Cerebellar nuclear complex (tissue), 1 donor: ENCODE results near the gene RAB31.

Experiments
- DNase-seq, 2 experiments: peaks; one replicate each; lab custom pipeline; 2025; lab: John Stamatoyannopoulos, UW

The RAB31 gene

GRCh38 chr18:9788860-9789259 lies 80.8 kb downstream of the RAB31 start:
- DNase-seq = no peak

- DNase-seq = no peak
These were observed 82.2 kb downstream of the RAB31 start for GRCh38 chr18:9790261-9790660.

- DNase-seq = no peak
These were observed 83.9 kb downstream of the RAB31 start for GRCh38 chr18:9791991-9792390.

- DNase-seq = no peak
These were observed 84.6 kb downstream of the RAB31 start for GRCh38 chr18:9792565-9793245.

- DNase-seq = no peak
These were observed 87.9 kb downstream of the RAB31 start for GRCh38 chr18:9796011-9796410.

DNA sequence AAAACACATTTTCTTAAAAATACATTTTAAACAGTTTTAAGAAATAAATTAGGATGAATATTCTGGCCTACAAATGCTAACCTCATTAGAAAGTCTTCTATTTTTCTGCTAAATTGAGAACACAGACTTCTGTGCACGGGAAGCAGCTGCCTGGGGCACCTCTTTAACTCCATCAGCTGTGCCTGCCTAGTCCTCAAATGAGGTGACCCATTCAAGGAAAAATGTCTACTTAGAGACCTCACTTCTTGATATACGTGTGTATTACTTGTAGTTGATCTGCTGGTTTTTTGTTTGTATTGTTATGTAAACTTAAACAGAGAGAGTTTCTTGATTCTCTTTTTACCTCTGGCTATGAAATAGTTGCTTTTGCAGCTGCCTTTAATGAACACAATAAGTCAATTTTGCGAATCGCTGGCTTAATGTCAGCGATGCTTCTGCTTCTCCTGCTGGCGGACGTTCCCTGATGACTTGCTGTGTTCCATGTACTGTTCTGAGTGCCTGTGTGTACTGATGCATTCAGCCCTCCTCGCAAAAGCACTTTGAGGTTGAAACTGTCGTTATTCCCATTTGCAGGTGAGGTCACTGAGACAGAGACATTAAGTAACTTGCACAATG lies 88.9 kb downstream of the RAB31 start:
- DNase-seq = no peak

DNA sequence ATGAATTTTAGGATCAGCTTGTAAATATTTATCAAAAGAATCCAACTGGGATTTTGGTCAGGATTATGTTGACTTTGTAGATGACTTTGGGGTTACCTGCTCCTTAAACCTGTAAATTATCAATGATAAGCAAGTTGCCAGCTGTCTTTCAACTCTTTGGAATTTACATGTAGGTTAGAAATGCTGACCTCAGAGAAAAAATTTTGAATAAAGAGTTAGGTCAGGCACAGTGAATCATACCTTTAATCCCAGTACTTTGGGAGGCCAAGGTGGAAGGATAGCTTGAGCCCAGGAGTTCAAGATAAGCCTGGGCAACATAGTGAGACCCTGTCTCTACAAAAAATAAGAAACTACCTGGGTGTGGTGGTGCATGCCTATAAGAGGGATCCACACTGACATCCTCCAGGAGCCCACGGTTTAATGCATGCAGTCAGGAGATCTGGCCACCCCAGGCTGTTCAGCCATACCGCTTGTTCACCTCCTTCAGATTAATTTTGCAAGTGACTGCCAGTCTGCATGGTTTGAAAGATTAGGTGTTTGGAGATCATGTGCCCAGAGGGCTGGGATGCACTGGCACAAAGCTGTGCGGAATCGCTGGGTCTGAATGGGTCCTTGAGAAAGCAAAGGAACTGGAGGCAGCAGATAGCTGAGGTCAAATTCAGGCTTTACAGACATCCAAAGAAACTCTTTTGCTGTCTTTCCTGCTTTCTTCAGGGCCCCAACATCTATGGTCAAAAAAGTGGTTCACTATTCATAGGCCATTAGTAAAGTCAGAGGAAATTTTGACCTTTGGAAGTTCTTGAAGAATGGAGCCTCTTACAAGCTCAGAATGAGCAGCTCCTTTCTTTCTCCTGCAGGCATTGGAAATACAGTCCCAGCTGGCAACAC lies 94.3 kb downstream of the RAB31 start:
- DNase-seq = no peak

- DNase-seq = no peak
These were observed 95.1 kb downstream of the RAB31 start for GRCh38 chr18:9803063-9803697.

DNA sequence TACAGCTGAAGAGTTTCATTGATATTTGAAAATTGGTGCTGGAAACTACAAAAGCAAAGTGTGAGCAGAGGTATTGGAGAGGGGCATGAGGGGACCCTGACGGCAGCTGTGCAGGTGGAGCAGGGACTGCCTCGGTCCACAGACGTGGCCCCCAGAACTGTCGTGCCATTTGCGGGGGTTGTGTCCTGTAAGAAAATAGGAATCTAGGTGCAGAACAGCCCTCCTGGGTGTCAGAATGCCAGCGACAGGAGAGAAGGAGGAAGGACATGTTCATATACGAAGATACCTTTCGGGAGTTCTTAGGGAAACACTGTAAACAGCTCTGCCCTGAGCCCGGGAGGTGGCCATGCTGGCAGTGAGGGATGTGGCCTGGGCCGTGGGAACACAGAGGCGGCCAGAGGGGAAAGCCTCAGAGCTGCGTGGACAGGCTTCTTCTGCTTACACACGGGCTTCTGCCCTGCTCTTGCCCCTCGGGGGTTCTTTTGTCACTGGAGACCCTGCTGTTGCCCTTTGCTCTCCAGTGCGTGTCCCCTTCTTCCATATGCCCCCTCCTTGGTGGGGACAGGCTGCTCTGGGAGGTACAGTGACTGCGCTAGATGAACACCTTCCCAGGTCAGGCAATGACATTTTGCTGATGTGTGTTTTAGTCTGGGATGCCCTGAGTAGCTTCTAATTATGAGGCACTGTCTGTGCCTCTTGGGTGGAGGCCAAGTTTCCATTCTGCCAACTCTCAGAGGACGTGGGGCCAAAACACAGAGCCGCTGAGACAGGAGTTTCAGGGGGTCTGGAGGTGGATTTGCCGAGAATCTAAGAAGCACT lies 95.8 kb downstream of the RAB31 start:
- no peak for DNase-seq

GRCh38 chr18:9804517-9805104 lies 96.5 kb downstream of the RAB31 start:
- no peak for DNase-seq

DNA sequence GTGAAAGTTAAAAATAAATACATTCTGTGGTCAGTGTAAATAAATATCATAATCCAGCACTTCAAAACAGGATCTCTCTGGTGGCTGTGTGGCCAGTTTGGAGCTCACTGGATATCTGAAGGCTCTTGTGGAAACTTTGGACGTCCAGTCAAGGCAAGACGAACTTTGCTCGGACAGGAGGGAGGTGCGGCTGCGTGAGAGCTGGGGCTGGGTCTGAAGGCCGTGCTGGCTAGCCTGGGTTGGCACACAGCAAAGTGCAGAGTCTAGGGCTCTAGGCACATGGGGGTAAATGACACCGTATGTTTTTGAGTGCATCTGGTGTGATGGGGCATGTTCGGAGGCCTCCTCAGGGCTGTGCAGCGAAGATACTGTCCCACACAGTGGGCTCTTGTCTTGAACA lies 98.8 kb downstream of the RAB31 start:
- no peak for DNase-seq

DNA sequence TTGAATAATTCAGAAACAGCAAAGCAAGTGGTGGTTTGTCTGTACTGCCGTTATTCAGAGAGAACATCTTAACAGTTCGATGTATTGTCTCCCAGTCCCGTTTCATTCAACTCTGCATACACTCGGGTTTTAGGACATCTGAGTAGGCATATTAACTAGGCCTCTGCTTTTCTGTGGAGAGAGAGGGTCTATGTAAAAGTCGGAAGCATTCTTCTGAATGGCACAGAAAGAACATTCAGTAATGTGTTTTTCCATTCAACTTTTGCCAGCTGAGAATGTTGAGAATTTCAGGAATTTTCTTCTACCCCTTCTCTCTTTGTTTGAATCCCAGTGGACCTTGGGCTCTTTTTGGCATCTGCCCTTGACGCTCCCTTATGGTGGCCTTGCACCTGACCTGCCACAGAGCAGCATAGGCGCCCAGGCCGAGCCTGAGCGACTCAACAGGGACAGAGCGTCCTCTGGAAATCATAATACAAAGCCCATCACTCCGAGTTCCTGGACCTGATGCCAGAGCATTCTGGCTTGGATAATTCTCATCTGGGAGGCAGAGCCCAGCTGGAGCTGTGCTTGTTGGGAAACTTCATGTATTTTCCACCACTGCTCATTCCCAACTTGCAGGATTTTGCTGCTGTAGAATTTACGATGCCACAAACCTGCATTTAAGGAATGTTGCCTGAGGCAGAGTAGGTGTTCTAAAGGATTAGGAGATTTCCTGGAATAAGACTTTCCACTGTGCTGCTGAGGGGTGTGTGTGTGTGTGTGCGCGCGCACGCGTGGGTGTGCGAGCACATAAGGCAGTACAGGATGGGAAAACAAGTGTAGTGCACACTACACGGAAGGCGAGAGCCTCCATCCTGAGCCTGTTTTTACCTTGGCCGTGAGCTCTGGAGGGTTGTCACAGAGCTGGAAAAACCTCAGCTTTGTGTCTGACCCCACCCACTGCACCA lies 100.5 kb downstream of the RAB31 start:
- no peak for DNase-seq

DNA sequence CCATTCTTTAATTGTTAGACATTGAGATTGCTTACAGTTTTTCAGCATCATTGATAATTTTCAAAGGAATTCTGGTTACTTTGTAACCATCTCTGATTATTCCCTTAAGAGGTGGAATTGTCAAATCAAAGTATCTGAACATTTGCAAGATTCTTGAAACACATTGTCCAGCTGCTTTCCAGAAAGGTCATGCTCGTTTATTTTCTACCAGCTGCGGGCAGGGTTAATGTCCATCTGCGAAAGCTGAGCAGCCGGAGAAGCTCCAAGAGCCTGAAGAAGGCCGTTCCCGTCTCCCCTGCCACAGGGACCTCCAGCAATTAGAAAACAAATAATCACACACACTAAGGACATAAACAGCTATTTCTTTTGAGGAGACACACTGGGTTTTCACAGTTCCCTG lies 101.6 kb downstream of the RAB31 start:
- DNase-seq = no peak

- no peak for DNase-seq
These were observed 102.2 kb downstream of the RAB31 start for GRCh38 chr18:9810299-9810698.

DNA sequence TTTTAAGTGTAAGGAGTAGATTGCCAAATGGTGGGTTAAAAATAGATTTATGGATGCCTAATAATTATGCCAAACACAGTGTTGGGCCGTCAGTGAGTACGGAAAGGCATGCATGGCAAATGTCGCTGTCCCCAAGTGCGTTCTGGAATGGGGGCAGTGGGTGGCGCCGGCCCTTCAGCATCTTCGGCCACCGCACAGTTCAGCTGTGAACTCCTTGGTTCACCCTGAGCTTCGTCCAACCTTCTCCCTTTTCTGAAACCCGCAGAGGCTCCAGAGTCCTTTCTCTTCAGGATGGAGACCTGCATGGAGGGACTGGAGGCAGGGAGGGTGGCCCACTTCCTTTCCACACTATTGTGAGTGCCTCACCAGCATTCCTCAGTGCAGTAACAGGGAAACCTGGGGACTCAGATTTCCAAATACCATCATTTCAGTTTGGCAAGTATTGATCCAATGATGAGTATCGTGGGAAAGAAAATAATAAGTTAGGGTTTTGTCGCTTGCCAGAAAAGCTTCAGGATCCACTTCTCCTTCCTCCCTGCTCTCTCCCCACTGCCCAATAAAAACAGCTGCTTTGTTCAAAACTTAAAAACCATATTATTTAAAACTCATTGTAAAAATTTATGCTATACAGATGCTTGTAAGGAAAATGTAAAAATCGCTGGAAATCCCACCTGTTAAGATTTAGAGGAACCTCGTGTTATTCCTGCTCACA lies 103.0 kb downstream of the RAB31 start:
- no peak for DNase-seq

GRCh38 chr18:9811978-9812377 lies 103.9 kb downstream of the RAB31 start:
- DNase-seq = no peak

GRCh38 chr18:9814431-9814830 lies 106.3 kb downstream of the RAB31 start:
- no peak for DNase-seq

DNA sequence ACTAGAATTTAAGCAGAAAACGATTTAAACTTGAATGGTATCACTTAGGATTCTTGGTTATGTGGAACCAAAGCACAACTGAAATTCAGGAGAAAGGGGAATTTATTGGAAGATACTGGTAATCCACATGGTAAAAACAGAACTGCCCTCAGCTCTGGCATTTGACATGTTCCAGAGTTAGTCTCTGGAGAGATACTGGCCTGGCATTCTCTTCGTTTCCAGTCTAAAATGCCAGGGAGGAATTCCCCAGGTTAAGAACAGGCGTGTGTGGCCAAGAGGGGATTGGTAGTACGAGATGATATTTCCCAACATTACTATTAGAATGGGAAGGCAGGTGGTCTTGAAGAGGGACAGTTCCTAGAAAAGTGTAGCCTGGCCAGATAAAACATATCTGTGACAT lies 109.2 kb downstream of the RAB31 start:
- DNase-seq = no peak

GRCh38 chr18:9817725-9818422 lies 109.8 kb downstream of the RAB31 start:
- no peak for DNase-seq
